Measurements from ENCODE around the gene ATP13A3. TPM values are rescaled to one million over a fixed set of nuclear protein-coding genes. Genes with fewer than 3 reads are reported as not detected.

The ATP13A3 gene
- total and polyA plus RNA-seq, 2 of the 4 experiments (the other 2 are of a cell fraction) = 48.1 to 154 TPM

- ChIA-PET POLR2A (ENCODE audit: unreplicated experiment) (no interaction called here), CTCF (no interaction called here)
- Histone ChIP-seq H3K9me1 (ENCODE audit: insufficient read depth, low read length) (peaks cover 7% of the 10 kb centered on the region; the same call in 1 of the 2 replicates), H3K4me2 (ENCODE audit: low read depth, low read length) (no peak overlapping the region), H2BK20ac (ENCODE audit: low read depth, low read length) (no peak overlapping the region), H2BK120ac (ENCODE audit: low read depth, low read length) (no peak overlapping the region), H3K36me3 (ENCODE audit: control insufficient read depth, insufficient read depth, low read length) (peaks cover 47% of the 10 kb centered on the region), H2BK5ac (ENCODE audit: low read depth, low read length, poor library complexity, severe bottlenecking) (no peak overlapping the region), H4K20me1 (ENCODE audit: insufficient read depth, low read length) (peaks cover 7% of the 10 kb centered on the region; the same call in 1 of the 2 replicates), H2BK15ac (ENCODE audit: low read depth, low read length) (no peak overlapping the region), H3K27me3 (ENCODE audit: control insufficient read depth, insufficient read depth, low read length) (no peaks in the 10 kb centered on the region), H4K8ac (ENCODE audit: low read depth in 2 of 2, low read length in 2 of 2) (no peak overlapping the region), H3K9ac (ENCODE audit: low read depth, low read length) (no peak overlapping the region), H3K18ac (ENCODE audit: low read depth, low read length) (no peak overlapping the region), H3K23ac (ENCODE audit: low read depth, low read length) (no peak overlapping the region), H3K56ac (ENCODE audit: extremely low read depth, insufficient read depth, low read length) (no peak overlapping the region), H3K9me3 (ENCODE audit: control insufficient read depth, insufficient read depth, low read length) (no peaks in the 10 kb centered on the region), H2AK9ac (replicated peaks; ENCODE audit: low read depth, low read length, poor library complexity) (no peak overlapping the region), H3K4ac (ENCODE audit: low read depth, low read length) (no peak overlapping the region), H2AFZ (replicated peaks; ENCODE audit: low read length, poor library complexity) (no peak overlapping the region), H3K14ac (replicated peaks; ENCODE audit: low read depth, low read length) (no peak overlapping the region), H2AK5ac (ENCODE audit: low read depth, low read length) (no peak overlapping the region), H3K4me1 (ENCODE audit: control insufficient read depth, insufficient read depth, low read length) (no peaks in the 10 kb centered on the region), H3K27ac (ENCODE audit: insufficient read depth, low read length) (no peak overlapping the region), H3K79me1 (ENCODE audit: low read depth in 1 of 2, low read length in 2 of 2) (peaks cover 12 to 43% of the 10 kb centered on the region in 2 experiments), H4K91ac (ENCODE audit: insufficient read depth, low read depth, low read length) (no peak overlapping the region), H4K5ac (ENCODE audit: low read depth, low read length) (no peak overlapping the region), H3K4me3 (ENCODE audit: insufficient read depth, low read depth, low read length) (no peak overlapping the region)
- no CpG with 5 or more reads among the region's 3 CpGs for WGBS, 2 experiments (ENCODE audit: extremely low coverage in 2 of 2, insufficient read length in 1 of 2)
- ATAC-seq (ENCODE audit: low read depth) (no peak), DNase-seq (no peak)
- no TSS peak for BruUV-seq (replicated peaks)
- intact Hi-C loops (cut with micrococcal nuclease) = no loop called here
- TF ChIP-seq POLR2A (IDR thresholded peaks at IDR 0.05; ENCODE audit: low read depth, low read length) (no peak), MAZ (IDR thresholded peaks at IDR 0.05; ENCODE audit: borderline replicate concordance, low read depth, low read length) (no peak), ELK1 (IDR thresholded peaks at IDR 0.05; ENCODE audit: borderline replicate concordance, low read depth, low read length) (no peak), FOS (IDR thresholded peaks at IDR 0.05; ENCODE audit: low read depth, low read length) (no peak), RFX5 (IDR thresholded peaks at IDR 0.05; ENCODE audit: low read depth, low read length) (no peak), CEBPB (IDR thresholded peaks at IDR 0.05; ENCODE audit: low read depth, low read length) (no peak), MXI1 (IDR thresholded peaks at IDR 0.05; ENCODE audit: borderline replicate concordance, low read depth, low read length) (no peak), MAFK (IDR thresholded peaks at IDR 0.05; ENCODE audit: low read depth, low read length) (no peak), BHLHE40 (IDR thresholded peaks at IDR 0.05; ENCODE audit: low read depth, low read length) (no peak), CTCF (conservative IDR thresholded peaks at IDR 0.05; ENCODE audit: low read depth, low read length) (no peak), NFE2L2 (IDR thresholded peaks at IDR 0.05; ENCODE audit: low read depth, low read length) (no peak), CHD1 (IDR thresholded peaks at IDR 0.05; ENCODE audit: low read depth, low read length) (no peak), RAD21 (IDR thresholded peaks at IDR 0.05; ENCODE audit: low read length) (no peak)
- dilution Hi-C loops (cut with HindIII; ENCODE audit: low sequenced_read_pairs, unreplicated experiment) = no loop called here
- in situ Hi-C loops (cut with MboI; ENCODE audit: low sequenced_read_pairs) = no loop called here
Measured at GRCh38 chr3:194449913-194450312, 36.9 kb downstream of the ATP13A3 start.

Measured in IMR-90 (cell line).